Measurements from ENCODE around the gene SLC12A8.

Gene SLC12A8

GRCh38 chr3:125147491-125147820 is 65.1 kb downstream of the SLC12A8 start:
- H3K9me3 ChIP-seq (ENCODE audit: insufficient read depth, low read depth, low read length) = no peaks in the 10 kb centered on the region
- H3K27me3 ChIP-seq (ENCODE audit: insufficient read depth, low read length, poor library complexity, severe bottlenecking) = no peaks in the 10 kb centered on the region
- no peaks in the 10 kb centered on the region for H3F3A ChIP-seq (ENCODE audit: low read depth)
- no peaks in the 10 kb centered on the region for H3K9me2 ChIP-seq (replicated peaks; ENCODE audit: low read depth, low read length)
- H3K4me1 ChIP-seq (ENCODE audit: insufficient read depth, low read length, poor library complexity, severe bottlenecking) = peaks cover 5% of the 10 kb centered on the region
- peak overlapping the region; percentile 35; the same call in 1 of the 2 replicates for H2AFZ ChIP-seq (ENCODE audit: low read length)
- no peak overlapping the region for H3K9ac ChIP-seq (ENCODE audit: low read depth, low read length, poor library complexity, severe bottlenecking)
- H3K79me2 ChIP-seq (ENCODE audit: insufficient read depth, low read length) = no peaks in the 10 kb centered on the region
- TF ChIP-seq EZH2phosphoT487 (IDR thresholded peaks at IDR 0.05; ENCODE audit: borderline replicate concordance) (no peak), CTCF (conservative IDR thresholded peaks at IDR 0.05; ENCODE audit: low read length) (no peak)
- no peaks in the 10 kb centered on the region for H3K36me3 ChIP-seq (ENCODE audit: insufficient read depth, low read length)
- H4K20me1 ChIP-seq (ENCODE audit: insufficient read depth, low read length, poor library complexity, severe bottlenecking) = no peaks in the 10 kb centered on the region
- no peak overlapping the region for H3K4me3 ChIP-seq (ENCODE audit: low read length, poor library complexity, severe bottlenecking)
- peak overlapping the region; percentile 19 for H3K4me2 ChIP-seq (ENCODE audit: low read depth, low read length, poor library complexity, severe bottlenecking)

- no peaks in the 10 kb centered on the region for H3K27me3 ChIP-seq (ENCODE audit: insufficient read depth, low read length, poor library complexity, severe bottlenecking)
- no peaks in the 10 kb centered on the region for H3F3A ChIP-seq (ENCODE audit: low read depth)
- H2AFZ ChIP-seq (ENCODE audit: low read length) = peak overlapping the region; percentile 35; the same call in 1 of the 2 replicates
- peaks cover 8% of the 10 kb centered on the region for H3K4me1 ChIP-seq (ENCODE audit: insufficient read depth, low read length, poor library complexity, severe bottlenecking)
- TF ChIP-seq EZH2phosphoT487 (IDR thresholded peaks at IDR 0.05; ENCODE audit: borderline replicate concordance) = no peak
- TF ChIP-seq CTCF (conservative IDR thresholded peaks at IDR 0.05; ENCODE audit: low read length) = no peak
- no peaks in the 10 kb centered on the region for H4K20me1 ChIP-seq (ENCODE audit: insufficient read depth, low read length, poor library complexity, severe bottlenecking)
- no peaks in the 10 kb centered on the region for H3K9me3 ChIP-seq (ENCODE audit: insufficient read depth, low read depth, low read length)
- no peak overlapping the region for H3K4me3 ChIP-seq (ENCODE audit: low read length, poor library complexity, severe bottlenecking)
- peak overlapping the region; percentile 19 for H3K4me2 ChIP-seq (ENCODE audit: low read depth, low read length, poor library complexity, severe bottlenecking)
- H3K9me2 ChIP-seq (replicated peaks; ENCODE audit: low read depth, low read length) = no peaks in the 10 kb centered on the region
- no peaks in the 10 kb centered on the region for H3K36me3 ChIP-seq (ENCODE audit: insufficient read depth, low read length)
- H3K79me2 ChIP-seq (ENCODE audit: insufficient read depth, low read length) = no peaks in the 10 kb centered on the region
- no peak overlapping the region for H3K9ac ChIP-seq (ENCODE audit: low read depth, low read length, poor library complexity, severe bottlenecking)
Measured at GRCh38 chr3:125146626-125147490, 65.7 kb downstream of the SLC12A8 start.

- Histone ChIP-seq H3K4me2 (ENCODE audit: low read depth, low read length, poor library complexity, severe bottlenecking) (no peak overlapping the region), H3K9me3 (ENCODE audit: insufficient read depth, low read depth, low read length) (no peaks in the 10 kb centered on the region), H3K9me2 (replicated peaks; ENCODE audit: low read depth, low read length) (no peaks in the 10 kb centered on the region), H3K9ac (ENCODE audit: low read depth, low read length, poor library complexity, severe bottlenecking) (no peak overlapping the region), H2AFZ (ENCODE audit: low read length) (no peak overlapping the region), H4K20me1 (ENCODE audit: insufficient read depth, low read length, poor library complexity, severe bottlenecking) (no peaks in the 10 kb centered on the region), H3K36me3 (ENCODE audit: insufficient read depth, low read length) (no peaks in the 10 kb centered on the region), H3K79me2 (ENCODE audit: insufficient read depth, low read length) (no peaks in the 10 kb centered on the region), H3K4me3 (ENCODE audit: low read length, poor library complexity, severe bottlenecking) (no peak overlapping the region), H3K4me1 (ENCODE audit: insufficient read depth, low read length, poor library complexity, severe bottlenecking) (peaks cover 8% of the 10 kb centered on the region), H3K27me3 (ENCODE audit: insufficient read depth, low read length, poor library complexity, severe bottlenecking) (no peaks in the 10 kb centered on the region), H3F3A (ENCODE audit: low read depth) (no peaks in the 10 kb centered on the region)
- TF ChIP-seq CTCF (conservative IDR thresholded peaks at IDR 0.05; ENCODE audit: low read length) = no peak
- no peak for TF ChIP-seq EZH2phosphoT487 (IDR thresholded peaks at IDR 0.05; ENCODE audit: borderline replicate concordance)
Measured at GRCh38 chr3:125145751-125146475, 66.6 kb downstream of the SLC12A8 start.

All from Loucy (cell line).